Liver (tissue), 9 donors: Measurements from ENCODE around the gene DNAJC11. TPM values are rescaled to one million over a fixed set of nuclear protein-coding genes. Genes with fewer than 3 reads are reported as not detected.

Experiments
- DNase-seq: peaks from one replicate; pipeline ENCODE4 v3.0.0-alpha.2; 2017; ENCODE audit warnings: low spot score
- H3K27ac ChIP-seq, 2 donors: one replicate each; pipeline ENCODE4 v1.7.0; 2013; ENCODE audit warnings: inconsistent platforms in 2 of 2, low read length in 2 of 2, control low read depth in 1 of 2, low read depth in 1 of 2, mild to moderate bottlenecking in 1 of 2
- H3K27me3 ChIP-seq, 4 donors: one replicate each; pipeline versions ENCODE4 v1.6.1 to v1.7.0; 2013; ENCODE audit warnings: low read length in 3 of 4, inconsistent platforms in 1 of 4, mild to moderate bottlenecking in 1 of 4, moderate library complexity in 1 of 4; ENCODE audit not compliant: control insufficient read depth in 4 of 4, insufficient read depth in 4 of 4
- H3K36me3 ChIP-seq, 4 donors: one replicate each; pipeline versions ENCODE4 v1.6.1 to v1.7.0; 2013; ENCODE audit warnings: low read length in 3 of 4, mild to moderate bottlenecking in 3 of 4, low read depth in 1 of 4, moderate library complexity in 1 of 4; ENCODE audit not compliant: control insufficient read depth in 4 of 4, insufficient read depth in 3 of 4
- H3K4me1 ChIP-seq, 4 donors: one replicate each; pipeline versions ENCODE4 v1.6.1 to v1.7.0; 2013; ENCODE audit warnings: low read length in 3 of 4, mild to moderate bottlenecking in 3 of 4, moderate library complexity in 1 of 4; ENCODE audit not compliant: control insufficient read depth in 4 of 4, insufficient read depth in 4 of 4
- H3K4me3 ChIP-seq, 3 donors: one replicate each; pipeline versions ENCODE4 v1.6.1 to v1.7.0; 2013; ENCODE audit warnings: low read length in 3 of 3, control low read depth in 1 of 3, low read depth in 1 of 3, mild to moderate bottlenecking in 1 of 3
- H3K9ac ChIP-seq, 2 donors: one replicate each; pipeline ENCODE4 v1.7.0; 2013; ENCODE audit warnings: low read length in 2 of 2, mild to moderate bottlenecking in 2 of 2, moderate library complexity in 2 of 2, control low read depth in 1 of 2, low read depth in 1 of 2
- H3K9me3 ChIP-seq, 4 donors: one replicate each; pipeline versions ENCODE4 v1.6.1 to v1.7.0; 2013; ENCODE audit warnings: low read length in 3 of 4; ENCODE audit not compliant: control insufficient read depth in 4 of 4
- FOXA1 ChIP-seq: IDR thresholded peaks from 2 replicates; pipeline ENCODE4 v1.6.1; 2016; ENCODE audit warnings: antibody characterized with exemption
- FOXA2 ChIP-seq: IDR thresholded peaks from 2 replicates; pipeline ENCODE4 v1.6.1; 2016; ENCODE audit warnings: antibody characterized with exemption
- GABPA ChIP-seq, 2 donors: IDR thresholded peaks in 1 of 2; conservative IDR thresholded peaks in 1 of 2; 2 replicates each; pipeline ENCODE4 v1.6.1; 2016; ENCODE audit warnings: antibody characterized with exemption in 2 of 2, mild to moderate bottlenecking in 1 of 2, moderate library complexity in 1 of 2
- HNF4A ChIP-seq, 2 donors: conservative IDR thresholded peaks; 2 replicates each; pipeline ENCODE4 v1.6.1; 2016; ENCODE audit warnings: antibody characterized with exemption in 2 of 2, mild to moderate bottlenecking in 2 of 2
- JUND ChIP-seq, 2 donors: IDR thresholded peaks; 2 replicates each; pipeline ENCODE4 v1.6.1; 2016; ENCODE audit warnings: antibody characterized with exemption in 2 of 2
- RXRA ChIP-seq, 2 donors: IDR thresholded peaks; 2 replicates each; pipeline ENCODE4 v1.6.1; 2017 to 2018; ENCODE audit warnings: antibody characterized with exemption in 2 of 2, mild to moderate bottlenecking in 1 of 2
- SP1 ChIP-seq: IDR thresholded peaks from 2 replicates; pipeline ENCODE4 v1.6.1; 2018; ENCODE audit warnings: antibody characterized with exemption, mild to moderate bottlenecking
- TAF1 ChIP-seq: conservative IDR thresholded peaks from 2 replicates; pipeline ENCODE4 v1.6.1; 2016; ENCODE audit warnings: antibody characterized with exemption, mild to moderate bottlenecking
- WGBS: extraction: QIAGEN DNeasy Blood & Tissue Kit; methylation state at CpG from one replicate; pipeline ENCODE4 v1.1.7; 2013; 5-methylcytosine and 5-hydroxymethylcytosine counted together
- polyA plus RNA-seq, 2 donors: library from polyadenylated mRNA; stranded (reverse) in 1 of 2; unstranded in 1 of 2; fragments of 200-250 nt in 1 of 2; fragments of >200 nt in 1 of 2; fragmentation: Nextera tagmentation in 1 of 2; extraction: Ambion mirVana in 1 of 2; gene quantifications; one replicate each; pipeline versions ENCODE4 v1.2.1 to v1.2.3, GENCODE V29; 2013 to 2015
- total RNA-seq, 2 donors: library from RNA; depleted of rRNA; stranded (reverse); fragments of >200 nt; gene quantifications; one replicate each; pipeline ENCODE4 v1.2.3, GENCODE V29; 2014
- TF ChIP-seq, protein P1 (sequence below): fragments of 150-350 bp; IDR thresholded peaks from 2 replicates; pipeline ENCODE4 v1.5.1; 2017; ENCODE audit warnings: improper control_type of control experiment, low read depth, low read length; ENCODE audit not compliant: missing input control
- TF ChIP-seq, protein P2 (sequence below): IDR thresholded peaks from 2 replicates; pipeline ENCODE4 v1.6.1; 2016; ENCODE audit warnings: antibody characterized with exemption
- TF ChIP-seq, protein P3 (sequence below): IDR thresholded peaks from 2 replicates; pipeline ENCODE4 v1.6.1; 2016; ENCODE audit warnings: antibody characterized with exemption
- TF ChIP-seq, protein P4 (sequence below): IDR thresholded peaks from 2 replicates; pipeline ENCODE4 v1.6.1; 2016; ENCODE audit warnings: antibody characterized with exemption
- TF ChIP-seq, protein P5 (sequence below): IDR thresholded peaks from 2 replicates; pipeline ENCODE4 v1.6.1; 2016; ENCODE audit warnings: antibody characterized with exemption, mild to moderate bottlenecking
- donor health status: healthy.
- donor health status: healthy.
- donor health status: healthy.
- donor health status: healthy.
- donor health status: healthy.

DNAJC11 gene
- total and polyA plus RNA-seq, 4 donors: 16.5 to 36.1 (median 23.8) TPM

DNA sequence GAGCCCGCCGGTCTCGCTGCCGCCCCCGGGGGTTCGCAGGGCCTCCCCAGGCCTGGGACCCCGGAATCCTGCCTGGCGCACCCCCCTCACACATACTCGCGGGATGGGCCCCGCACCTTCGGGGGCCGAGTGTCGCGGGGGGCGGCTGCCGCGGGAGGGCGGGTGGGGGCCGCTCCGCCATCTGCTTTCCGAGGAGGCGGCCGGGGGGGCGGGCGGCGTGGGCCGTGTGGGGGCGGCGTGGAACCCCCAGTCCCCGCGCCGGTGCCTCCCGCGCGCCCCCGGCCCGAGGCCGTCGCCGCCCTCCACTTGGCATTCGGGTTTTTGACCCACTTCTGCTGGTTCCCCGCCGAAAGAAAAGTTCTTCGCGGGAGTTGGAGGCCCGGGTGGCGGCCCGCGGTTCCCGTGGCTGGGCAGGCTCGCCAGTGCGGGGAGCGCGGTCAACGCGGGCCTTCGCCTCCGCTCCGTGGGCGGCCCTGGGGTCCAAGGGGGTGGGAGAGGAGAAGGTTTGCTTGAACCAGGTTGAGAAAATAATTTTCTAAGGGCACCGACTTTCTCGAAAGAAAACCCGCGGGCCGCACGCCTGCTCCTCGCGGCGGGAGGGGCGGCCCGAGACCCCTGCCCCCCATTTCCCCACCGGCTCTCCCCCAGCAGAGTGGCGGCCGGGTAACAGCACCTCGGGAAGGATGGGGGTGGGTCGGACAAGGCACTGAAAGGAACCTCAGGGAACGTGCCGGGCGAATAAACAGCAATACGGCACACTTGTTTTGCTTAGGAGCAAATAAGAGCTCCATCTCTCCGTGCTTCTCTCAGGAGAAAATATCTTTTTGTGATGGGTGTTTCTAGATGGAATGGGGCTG is 86.5 kb downstream of the DNAJC11 start:
- no peaks in the 10 kb centered on the region for H3K9me3 ChIP-seq
- H3K9ac ChIP-seq: peak overlapping the region; percentile 39 to 54
- peak overlapping the region; percentile 57 to 59 for H3K27ac ChIP-seq
- H3K4me1 ChIP-seq: peaks cover 4 to 11% (median 8%) of the 10 kb centered on the region in 4 donors
- H3K36me3 ChIP-seq: peaks cover 1 to 6% (median 5%) of the 10 kb centered on the region in 4 donors
- H3K27me3 ChIP-seq: no peaks in the 10 kb centered on the region
- WGBS: 2% methylated on average over 82 of the region's 82 CpGs
- H3K4me3 ChIP-seq: peak overlapping the region; percentile 23 to 100 (median 63)
- no peak for DNase-seq
- TF ChIP-seq, protein P1, sequence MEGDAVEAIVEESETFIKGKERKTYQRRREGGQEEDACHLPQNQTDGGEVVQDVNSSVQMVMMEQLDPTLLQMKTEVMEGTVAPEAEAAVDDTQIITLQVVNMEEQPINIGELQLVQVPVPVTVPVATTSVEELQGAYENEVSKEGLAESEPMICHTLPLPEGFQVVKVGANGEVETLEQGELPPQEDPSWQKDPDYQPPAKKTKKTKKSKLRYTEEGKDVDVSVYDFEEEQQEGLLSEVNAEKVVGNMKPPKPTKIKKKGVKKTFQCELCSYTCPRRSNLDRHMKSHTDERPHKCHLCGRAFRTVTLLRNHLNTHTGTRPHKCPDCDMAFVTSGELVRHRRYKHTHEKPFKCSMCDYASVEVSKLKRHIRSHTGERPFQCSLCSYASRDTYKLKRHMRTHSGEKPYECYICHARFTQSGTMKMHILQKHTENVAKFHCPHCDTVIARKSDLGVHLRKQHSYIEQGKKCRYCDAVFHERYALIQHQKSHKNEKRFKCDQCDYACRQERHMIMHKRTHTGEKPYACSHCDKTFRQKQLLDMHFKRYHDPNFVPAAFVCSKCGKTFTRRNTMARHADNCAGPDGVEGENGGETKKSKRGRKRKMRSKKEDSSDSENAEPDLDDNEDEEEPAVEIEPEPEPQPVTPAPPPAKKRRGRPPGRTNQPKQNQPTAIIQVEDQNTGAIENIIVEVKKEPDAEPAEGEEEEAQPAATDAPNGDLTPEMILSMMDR: no peak
- TF ChIP-seq RXRA (IDR thresholded peaks at IDR 0.05) (no peak), JUND (IDR thresholded peaks at IDR 0.05) (no peak), FOXA2 (no peak), TAF1 (no peak), HNF4A (conservative IDR thresholded peaks at IDR 0.05) (no peak), GABPA (IDR thresholded peaks at IDR 0.05 in 1 of 2, conservative IDR thresholded peaks at IDR 0.05 in 1 of 2) (no peak), FOXA1 (no peak), SP1 (no peak)
- TF ChIP-seq, protein P2, sequence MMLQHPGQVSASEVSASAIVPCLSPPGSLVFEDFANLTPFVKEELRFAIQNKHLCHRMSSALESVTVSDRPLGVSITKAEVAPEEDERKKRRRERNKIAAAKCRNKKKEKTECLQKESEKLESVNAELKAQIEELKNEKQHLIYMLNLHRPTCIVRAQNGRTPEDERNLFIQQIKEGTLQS: no peak
- TF ChIP-seq, protein P3, sequence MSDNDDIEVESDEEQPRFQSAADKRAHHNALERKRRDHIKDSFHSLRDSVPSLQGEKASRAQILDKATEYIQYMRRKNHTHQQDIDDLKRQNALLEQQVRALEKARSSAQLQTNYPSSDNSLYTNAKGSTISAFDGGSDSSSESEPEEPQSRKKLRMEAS: no peak
- TF ChIP-seq, protein P4, sequence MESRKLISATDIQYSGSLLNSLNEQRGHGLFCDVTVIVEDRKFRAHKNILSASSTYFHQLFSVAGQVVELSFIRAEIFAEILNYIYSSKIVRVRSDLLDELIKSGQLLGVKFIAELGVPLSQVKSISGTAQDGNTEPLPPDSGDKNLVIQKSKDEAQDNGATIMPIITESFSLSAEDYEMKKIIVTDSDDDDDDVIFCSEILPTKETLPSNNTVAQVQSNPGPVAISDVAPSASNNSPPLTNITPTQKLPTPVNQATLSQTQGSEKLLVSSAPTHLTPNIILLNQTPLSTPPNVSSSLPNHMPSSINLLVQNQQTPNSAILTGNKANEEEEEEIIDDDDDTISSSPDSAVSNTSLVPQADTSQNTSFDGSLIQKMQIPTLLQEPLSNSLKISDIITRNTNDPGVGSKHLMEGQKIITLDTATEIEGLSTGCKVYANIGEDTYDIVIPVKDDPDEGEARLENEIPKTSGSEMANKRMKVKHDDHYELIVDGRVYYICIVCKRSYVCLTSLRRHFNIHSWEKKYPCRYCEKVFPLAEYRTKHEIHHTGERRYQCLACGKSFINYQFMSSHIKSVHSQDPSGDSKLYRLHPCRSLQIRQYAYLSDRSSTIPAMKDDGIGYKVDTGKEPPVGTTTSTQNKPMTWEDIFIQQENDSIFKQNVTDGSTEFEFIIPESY: no peak
- TF ChIP-seq, protein P5, sequence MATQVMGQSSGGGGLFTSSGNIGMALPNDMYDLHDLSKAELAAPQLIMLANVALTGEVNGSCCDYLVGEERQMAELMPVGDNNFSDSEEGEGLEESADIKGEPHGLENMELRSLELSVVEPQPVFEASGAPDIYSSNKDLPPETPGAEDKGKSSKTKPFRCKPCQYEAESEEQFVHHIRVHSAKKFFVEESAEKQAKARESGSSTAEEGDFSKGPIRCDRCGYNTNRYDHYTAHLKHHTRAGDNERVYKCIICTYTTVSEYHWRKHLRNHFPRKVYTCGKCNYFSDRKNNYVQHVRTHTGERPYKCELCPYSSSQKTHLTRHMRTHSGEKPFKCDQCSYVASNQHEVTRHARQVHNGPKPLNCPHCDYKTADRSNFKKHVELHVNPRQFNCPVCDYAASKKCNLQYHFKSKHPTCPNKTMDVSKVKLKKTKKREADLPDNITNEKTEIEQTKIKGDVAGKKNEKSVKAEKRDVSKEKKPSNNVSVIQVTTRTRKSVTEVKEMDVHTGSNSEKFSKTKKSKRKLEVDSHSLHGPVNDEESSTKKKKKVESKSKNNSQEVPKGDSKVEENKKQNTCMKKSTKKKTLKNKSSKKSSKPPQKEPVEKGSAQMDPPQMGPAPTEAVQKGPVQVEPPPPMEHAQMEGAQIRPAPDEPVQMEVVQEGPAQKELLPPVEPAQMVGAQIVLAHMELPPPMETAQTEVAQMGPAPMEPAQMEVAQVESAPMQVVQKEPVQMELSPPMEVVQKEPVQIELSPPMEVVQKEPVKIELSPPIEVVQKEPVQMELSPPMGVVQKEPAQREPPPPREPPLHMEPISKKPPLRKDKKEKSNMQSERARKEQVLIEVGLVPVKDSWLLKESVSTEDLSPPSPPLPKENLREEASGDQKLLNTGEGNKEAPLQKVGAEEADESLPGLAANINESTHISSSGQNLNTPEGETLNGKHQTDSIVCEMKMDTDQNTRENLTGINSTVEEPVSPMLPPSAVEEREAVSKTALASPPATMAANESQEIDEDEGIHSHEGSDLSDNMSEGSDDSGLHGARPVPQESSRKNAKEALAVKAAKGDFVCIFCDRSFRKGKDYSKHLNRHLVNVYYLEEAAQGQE: no peak
